HG02798 (cell line): ENCODE results near the gene RNF212.

Experiments used
- ATAC-seq: cut with Tn5 transposase; IDR thresholded peaks from one replicate; pipeline ENCODE4 v1.9.1; 2021; ENCODE audit warnings: mild to moderate bottlenecking; ENCODE audit not compliant: unreplicated experiment, poor library complexity

Gene RNF212

GRCh38 chr4:1092026-1092982, 21.1 kb downstream of the RNF212 start:
- no peak for ATAC-seq

GRCh38 chr4:1091561-1091995, 21.8 kb downstream of the RNF212 start:
- no peak for ATAC-seq

- no peak for ATAC-seq
Measured at GRCh38 chr4:1090465-1091440, 22.6 kb downstream of the RNF212 start.

GRCh38 chr4:1090036-1090435, 23.3 kb downstream of the RNF212 start:
- ATAC-seq: no peak

GRCh38 chr4:1087371-1087770, 26.0 kb downstream of the RNF212 start:
- ATAC-seq: no peak

GRCh38 chr4:1086011-1086410, 27.4 kb downstream of the RNF212 start:
- ATAC-seq: no peak

- ATAC-seq: no peak
Measured at GRCh38 chr4:1085404-1085799, 28.0 kb downstream of the RNF212 start.

GRCh38 chr4:1084796-1085403, 28.5 kb downstream of the RNF212 start:
- no peak for ATAC-seq

- no peak for ATAC-seq
Measured at GRCh38 chr4:1084394-1084793, 29.0 kb downstream of the RNF212 start.

GRCh38 chr4:1082215-1083182, 30.9 kb downstream of the RNF212 start:
- ATAC-seq: no peak

GRCh38 chr4:1081689-1082040, 31.7 kb downstream of the RNF212 start:
- no peak for ATAC-seq

GRCh38 chr4:1080961-1081688, 32.2 kb downstream of the RNF212 start:
- no peak for ATAC-seq

GRCh38 chr4:1080432-1080831, 32.9 kb downstream of the RNF212 start:
- no peak for ATAC-seq

GRCh38 chr4:1079711-1080265, 33.6 kb downstream of the RNF212 start:
- ATAC-seq: no peak

GRCh38 chr4:1078490-1078889, 34.9 kb downstream of the RNF212 start:
- ATAC-seq: no peak

GRCh38 chr4:1077711-1078477, 35.5 kb downstream of the RNF212 start:
- no peak for ATAC-seq

- ATAC-seq: no peak
Measured at GRCh38 chr4:1075809-1076699, 37.3 kb downstream of the RNF212 start.
